Activated CD8-positive, alpha-beta memory T cell treated with anti-CD3 and anti-CD28 coated beads, Interleukin-2, amount 50 U/mL, for 48 hours (primary cell): ENCODE measurements around the gene TMEM236.
"Not testable (repeated sequence)": the region's sequence is repeated elsewhere in the genome, so short reads cannot be mapped to it uniquely, and the experiment has no call there.

Source experiments
- DNase-seq: peaks from one replicate; pipeline ENCODE4 v3.0.0-alpha.2; 2020

TMEM236 gene

GRCh38 chr10:17751781-17752445 is at the start of gene TMEM236:
TSS of gene TMEM236 (plus strand) at chr10:17752201. CDS start at chr10:17752296, 95 bp downstream.
- DNase-seq: no peak

GRCh38 chr10:17703706-17704105 is 48.3 kb upstream of the TMEM236 start:
- DNase-seq: no peak

- no peak for DNase-seq
Measured at GRCh38 chr10:17708821-17709220, 43.2 kb upstream of the TMEM236 start.

GRCh38 chr10:17709492-17709891 is 42.5 kb upstream of the TMEM236 start:
- DNase-seq: no peak

GRCh38 chr10:17710181-17710580 is 41.8 kb upstream of the TMEM236 start:
- DNase-seq: no peak

GRCh38 chr10:17712053-17712452 is 39.9 kb upstream of the TMEM236 start:
- no peak for DNase-seq

GRCh38 chr10:17712717-17713471 is 39.1 kb upstream of the TMEM236 start:
- no peak for DNase-seq

GRCh38 chr10:17713758-17714157 is 38.2 kb upstream of the TMEM236 start:
- DNase-seq: no peak

- DNase-seq: no peak
Measured at GRCh38 chr10:17716161-17716560, 35.8 kb upstream of the TMEM236 start.

GRCh38 chr10:17722317-17723014 is 29.5 kb upstream of the TMEM236 start:
- not testable (repeated sequence) for DNase-seq

- no peak for DNase-seq
Measured at GRCh38 chr10:17725703-17726102, 26.3 kb upstream of the TMEM236 start.

GRCh38 chr10:17729630-17730029 is 22.4 kb upstream of the TMEM236 start:
- no peak for DNase-seq

GRCh38 chr10:17730667-17731066 is 21.3 kb upstream of the TMEM236 start:
- DNase-seq: no peak

- no peak for DNase-seq
Measured at GRCh38 chr10:17731331-17732020, 20.5 kb upstream of the TMEM236 start.

- no peak for DNase-seq
Measured at GRCh38 chr10:17733620-17734019, 18.4 kb upstream of the TMEM236 start.

- no peak for DNase-seq
Measured at GRCh38 chr10:17734432-17735080, 17.4 kb upstream of the TMEM236 start.

- no peak for DNase-seq
Measured at GRCh38 chr10:17735166-17735941, 16.6 kb upstream of the TMEM236 start.

- DNase-seq: no peak
Measured at GRCh38 chr10:17736223-17736622, 15.8 kb upstream of the TMEM236 start.

- no peak for DNase-seq
Measured at GRCh38 chr10:17737027-17737965, 14.7 kb upstream of the TMEM236 start.

GRCh38 chr10:17740668-17741067 is 11.3 kb upstream of the TMEM236 start:
- no peak for DNase-seq

GRCh38 chr10:17742918-17743317 is 9.1 kb upstream of the TMEM236 start:
- DNase-seq: peak; percentile 85
